Measurements from ENCODE around the gene LRP4.
A peak's percentile ranks its signal among the peaks of the same experiment; 100 is the strongest.

DNA sequence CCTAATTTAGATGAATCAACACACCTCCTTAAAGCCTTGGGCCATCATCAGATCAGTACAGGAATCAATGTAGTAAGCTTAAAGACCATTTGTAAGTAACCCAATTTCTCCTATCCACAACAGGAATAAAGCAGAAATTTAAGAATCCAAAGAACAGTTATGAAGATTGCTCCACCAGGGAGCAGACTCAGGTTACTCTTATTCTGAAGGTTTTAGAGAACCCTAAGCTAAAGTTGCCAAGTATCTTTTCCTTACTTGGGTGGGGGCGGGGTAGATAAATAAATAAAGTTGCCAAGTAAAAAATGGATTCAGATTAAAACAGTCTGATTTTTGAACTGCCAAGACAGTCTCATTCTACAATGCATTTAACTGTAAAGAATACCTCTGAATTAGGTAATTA, 90.4 kb downstream of the LRP4 start:
- TF ChIP-seq, protein P1, sequence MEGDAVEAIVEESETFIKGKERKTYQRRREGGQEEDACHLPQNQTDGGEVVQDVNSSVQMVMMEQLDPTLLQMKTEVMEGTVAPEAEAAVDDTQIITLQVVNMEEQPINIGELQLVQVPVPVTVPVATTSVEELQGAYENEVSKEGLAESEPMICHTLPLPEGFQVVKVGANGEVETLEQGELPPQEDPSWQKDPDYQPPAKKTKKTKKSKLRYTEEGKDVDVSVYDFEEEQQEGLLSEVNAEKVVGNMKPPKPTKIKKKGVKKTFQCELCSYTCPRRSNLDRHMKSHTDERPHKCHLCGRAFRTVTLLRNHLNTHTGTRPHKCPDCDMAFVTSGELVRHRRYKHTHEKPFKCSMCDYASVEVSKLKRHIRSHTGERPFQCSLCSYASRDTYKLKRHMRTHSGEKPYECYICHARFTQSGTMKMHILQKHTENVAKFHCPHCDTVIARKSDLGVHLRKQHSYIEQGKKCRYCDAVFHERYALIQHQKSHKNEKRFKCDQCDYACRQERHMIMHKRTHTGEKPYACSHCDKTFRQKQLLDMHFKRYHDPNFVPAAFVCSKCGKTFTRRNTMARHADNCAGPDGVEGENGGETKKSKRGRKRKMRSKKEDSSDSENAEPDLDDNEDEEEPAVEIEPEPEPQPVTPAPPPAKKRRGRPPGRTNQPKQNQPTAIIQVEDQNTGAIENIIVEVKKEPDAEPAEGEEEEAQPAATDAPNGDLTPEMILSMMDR (conservative IDR thresholded peaks at IDR 0.05; ENCODE audit: low read depth, low read length): 0 out of 2 replicates have a peak, but pooled peaks have one; percentile 8
- no peak for TF ChIP-seq MXI1 (IDR thresholded peaks at IDR 0.05; ENCODE audit: borderline replicate concordance, low read depth, low read length)
- no peak for TF ChIP-seq CEBPB (IDR thresholded peaks at IDR 0.05; ENCODE audit: low read depth, low read length)
- TF ChIP-seq CHD1 (IDR thresholded peaks at IDR 0.05; ENCODE audit: low read depth, low read length): no peak
- no peak for TF ChIP-seq MAFK (IDR thresholded peaks at IDR 0.05; ENCODE audit: low read depth, low read length)
- TF ChIP-seq SMC3 (IDR thresholded peaks at IDR 0.05; ENCODE audit: low read depth, low read length): no peak
- TF ChIP-seq RAD21 (IDR thresholded peaks at IDR 0.05; ENCODE audit: low read length): no peak
- TF ChIP-seq RFX5 (IDR thresholded peaks at IDR 0.05; ENCODE audit: low read depth, low read length): no peak
- no peak for TF ChIP-seq POLR2A (IDR thresholded peaks at IDR 0.05; ENCODE audit: low read depth, low read length)
- no peak for TF ChIP-seq FOS (IDR thresholded peaks at IDR 0.05; ENCODE audit: low read depth, low read length)
- TF ChIP-seq, protein P2, sequence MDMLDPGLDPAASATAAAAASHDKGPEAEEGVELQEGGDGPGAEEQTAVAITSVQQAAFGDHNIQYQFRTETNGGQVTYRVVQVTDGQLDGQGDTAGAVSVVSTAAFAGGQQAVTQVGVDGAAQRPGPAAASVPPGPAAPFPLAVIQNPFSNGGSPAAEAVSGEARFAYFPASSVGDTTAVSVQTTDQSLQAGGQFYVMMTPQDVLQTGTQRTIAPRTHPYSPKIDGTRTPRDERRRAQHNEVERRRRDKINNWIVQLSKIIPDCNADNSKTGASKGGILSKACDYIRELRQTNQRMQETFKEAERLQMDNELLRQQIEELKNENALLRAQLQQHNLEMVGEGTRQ (IDR thresholded peaks at IDR 0.05; ENCODE audit: low read depth, low read length): no peak
- no peak for TF ChIP-seq MAZ (IDR thresholded peaks at IDR 0.05; ENCODE audit: borderline replicate concordance, low read depth, low read length)
